ENCODE data around the gene PLA2G12B.
"Not testable (repeated sequence)": the region's sequence is repeated elsewhere in the genome, so short reads cannot be mapped to it uniquely, and the experiment has no call there.

The PLA2G12B gene

DNA sequence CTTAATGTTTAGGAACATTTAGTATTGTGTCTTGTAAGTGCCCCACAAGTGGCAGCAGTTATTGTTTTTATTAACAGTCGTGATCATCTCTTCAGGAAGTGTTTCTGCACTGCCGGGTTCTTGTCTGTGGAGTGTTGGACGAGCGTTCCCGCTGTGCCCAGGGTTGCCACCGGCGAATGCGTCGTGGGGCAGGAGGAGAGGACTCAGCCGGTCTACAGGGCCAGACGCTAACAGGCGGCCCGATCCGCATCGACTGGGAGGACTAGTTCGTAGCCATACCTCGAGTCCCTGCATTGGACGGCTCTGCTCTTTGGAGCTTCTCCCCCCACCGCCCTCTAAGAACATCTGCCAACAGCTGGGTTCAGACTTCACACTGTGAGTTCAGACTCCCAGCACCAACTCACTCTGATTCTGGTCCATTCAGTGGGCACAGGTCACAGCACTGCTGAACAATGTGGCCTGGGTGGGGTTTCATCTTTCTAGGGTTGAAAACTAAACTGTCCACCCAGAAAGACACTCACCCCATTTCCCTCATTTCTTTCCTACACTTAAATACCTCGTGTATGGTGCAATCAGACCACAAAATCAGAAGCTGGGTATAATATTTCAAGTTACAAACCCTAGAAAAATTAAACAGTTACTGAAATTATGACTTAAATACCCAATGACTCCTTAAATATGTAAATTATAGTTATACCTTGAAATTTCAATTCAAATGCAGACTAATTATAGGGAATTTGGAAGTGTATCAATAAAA, 22.2 kb downstream of the PLA2G12B start:
- DNase-seq: no peak

DNA sequence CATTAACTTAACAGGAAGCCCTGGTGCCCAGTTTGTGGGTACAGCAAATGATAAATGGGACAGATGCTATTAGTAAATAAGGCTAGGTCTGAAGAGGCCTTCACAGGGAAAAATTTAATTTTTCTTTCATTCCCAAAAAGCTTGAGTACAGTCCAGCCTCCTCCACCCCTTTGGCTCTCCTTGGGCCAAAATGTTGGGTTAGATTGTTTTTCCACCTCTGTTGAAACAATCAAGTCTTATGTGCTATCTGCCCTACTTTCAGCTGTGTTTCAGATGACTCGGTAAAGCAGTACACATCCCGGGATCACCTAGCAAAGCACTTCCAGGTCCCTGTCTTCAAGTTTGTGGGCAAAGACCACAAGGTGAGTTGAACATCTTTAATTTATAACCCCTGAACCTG, 24.3 kb downstream of the PLA2G12B start:
- no peak for DNase-seq

- DNase-seq: no peak
Observed at GRCh38 chr10:72928798-72929197, 25.8 kb downstream of the PLA2G12B start.

- no peak for DNase-seq
Observed at GRCh38 chr10:72927485-72927884, 27.1 kb downstream of the PLA2G12B start.

- DNase-seq: no peak
Observed at GRCh38 chr10:72925951-72926465, 28.6 kb downstream of the PLA2G12B start.

DNA sequence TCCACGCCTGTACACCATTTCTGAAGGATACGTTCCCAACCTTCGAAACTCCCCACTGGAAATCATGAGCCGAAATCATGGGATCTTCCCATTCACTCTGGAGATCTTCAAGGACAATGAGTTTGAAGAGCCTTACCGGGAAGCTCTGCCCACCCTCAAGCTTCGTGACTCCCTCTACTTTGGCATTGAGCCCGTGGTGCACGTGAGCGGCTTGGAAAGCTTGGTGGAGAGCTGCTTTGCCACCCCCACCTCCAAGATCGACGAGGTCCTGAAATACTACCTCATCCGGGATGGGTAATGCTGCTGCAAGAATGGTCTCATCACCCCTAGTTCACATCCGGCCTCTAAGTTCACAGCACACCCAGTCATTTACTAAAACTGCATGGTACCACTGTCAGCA, 30.3 kb downstream of the PLA2G12B start:
- no peak for DNase-seq

GRCh38 chr10:72921147-72921683, 33.4 kb downstream of the PLA2G12B start:
- not testable (repeated sequence) for DNase-seq

DNA sequence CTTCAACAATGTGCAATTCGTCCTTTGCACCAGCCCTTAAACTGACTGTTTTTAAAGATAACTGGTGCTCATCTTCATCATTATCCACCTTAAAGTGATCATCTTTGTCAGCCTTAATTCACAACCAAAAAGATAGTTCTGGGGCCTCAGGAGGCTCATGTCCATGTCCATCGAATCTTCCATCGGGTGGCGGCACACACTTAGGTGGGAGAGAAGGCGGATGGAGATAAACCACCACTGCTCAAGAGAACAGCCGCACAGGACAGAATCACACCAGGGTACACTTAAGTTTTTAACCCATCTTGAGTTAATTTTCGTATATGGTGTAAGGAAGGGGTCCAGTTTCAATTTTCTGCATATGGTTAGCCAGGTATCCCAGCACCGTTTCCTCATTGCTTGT, 36.3 kb downstream of the PLA2G12B start:
- DNase-seq: no peak

GRCh38 chr10:72917803-72918332, 36.7 kb downstream of the PLA2G12B start:
- DNase-seq: not testable (repeated sequence)

DNA sequence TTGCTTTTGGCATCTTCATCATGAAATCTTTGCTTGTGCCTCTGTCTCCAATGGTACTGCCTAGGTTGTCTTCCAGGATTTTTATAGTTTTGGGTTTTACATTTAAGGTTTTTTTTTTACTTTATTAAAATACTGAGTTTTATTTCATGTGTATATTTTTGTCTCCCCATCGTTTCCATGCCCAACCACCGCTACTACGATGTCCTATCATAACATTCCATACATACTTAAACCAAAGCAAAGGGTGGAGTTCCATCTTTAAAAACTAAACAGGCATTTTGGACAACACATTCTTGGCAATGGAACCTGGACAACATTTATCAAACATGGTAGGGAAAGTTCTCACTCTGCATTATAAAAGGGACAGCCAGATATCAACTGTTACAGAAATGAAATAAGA, 37.4 kb downstream of the PLA2G12B start:
- not testable (repeated sequence) for DNase-seq

GRCh38 chr10:72913287-72913686, 41.3 kb downstream of the PLA2G12B start:
- no peak for DNase-seq

DNA sequence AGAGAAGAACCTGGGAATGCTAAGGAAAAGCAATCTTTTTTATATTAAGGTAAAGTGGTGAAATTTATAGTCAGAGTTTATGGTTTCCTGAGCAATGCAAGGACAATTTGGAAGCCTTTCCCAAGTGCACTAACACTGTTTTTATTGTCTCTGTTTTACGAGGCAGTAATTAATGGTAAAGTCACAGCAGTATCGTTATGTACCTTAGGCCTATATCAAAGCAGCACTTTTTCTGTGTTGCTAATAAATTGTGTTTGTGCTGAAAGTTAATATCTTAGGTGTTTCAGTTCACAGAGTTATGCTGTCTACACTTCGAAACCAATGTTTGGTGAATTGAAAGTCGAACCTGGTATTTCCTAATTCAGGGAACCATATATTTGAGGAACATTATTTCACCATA, 41.9 kb downstream of the PLA2G12B start:
- no peak for DNase-seq

GRCh38 chr10:72911758-72912157, 42.8 kb downstream of the PLA2G12B start:
- no peak for DNase-seq

DNA sequence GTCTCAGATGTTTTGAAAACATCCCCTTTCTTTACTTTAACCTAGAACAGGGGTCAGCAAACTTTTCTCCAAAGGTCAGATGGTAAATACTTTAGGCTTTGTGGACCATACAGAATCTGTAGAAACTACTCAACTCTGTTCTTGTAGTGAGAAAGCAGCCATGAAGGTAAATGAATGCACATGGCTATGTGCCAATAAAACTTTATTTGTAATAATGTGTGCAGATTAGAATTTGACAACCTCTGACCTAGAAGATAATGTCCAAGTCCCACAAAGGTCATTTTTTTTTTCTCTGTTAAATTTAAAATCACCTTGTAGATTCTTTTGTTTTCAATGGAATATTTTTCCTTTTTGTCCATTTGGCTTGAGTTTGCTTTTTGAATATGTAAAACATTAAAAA, 43.9 kb downstream of the PLA2G12B start:
- DNase-seq: no peak

DNA sequence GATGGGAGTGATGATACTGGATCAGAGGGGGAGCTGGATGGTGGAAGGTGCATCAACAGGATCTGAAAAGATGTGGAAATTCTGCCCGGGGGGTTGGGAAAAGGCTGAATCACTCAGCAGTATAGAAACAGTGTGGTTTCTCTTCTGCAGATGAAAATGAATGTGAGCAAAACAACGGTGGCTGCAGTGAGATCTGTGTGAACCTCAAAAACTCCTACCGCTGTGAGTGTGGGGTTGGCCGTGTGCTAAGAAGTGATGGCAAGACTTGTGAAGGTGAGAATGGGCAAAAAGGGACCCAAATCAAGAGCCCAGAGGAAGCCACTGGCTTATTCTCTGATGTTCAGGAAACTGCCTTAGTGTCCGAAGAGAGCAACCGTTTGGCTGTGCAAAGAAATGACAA, 48.2 kb downstream of the PLA2G12B start:
- no peak for DNase-seq

DNA sequence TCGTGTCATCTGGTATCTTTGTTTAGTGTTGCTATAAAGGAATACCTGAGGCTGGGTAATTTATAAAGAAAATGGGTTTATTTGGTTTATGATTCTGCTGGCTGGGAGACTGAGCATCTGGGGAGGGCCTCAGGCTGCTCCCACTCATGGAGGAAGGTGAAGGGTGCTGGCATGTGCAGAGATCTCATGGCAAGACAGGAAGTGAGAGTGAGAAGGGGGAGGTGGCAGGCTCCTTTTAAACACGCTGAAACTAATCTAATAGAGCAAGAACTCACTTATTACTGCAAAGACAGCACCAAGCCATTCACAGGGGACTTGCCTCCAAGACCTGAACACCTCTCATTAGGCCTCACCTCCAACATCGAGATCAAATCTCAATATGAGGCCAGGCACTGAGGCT, 49.8 kb downstream of the PLA2G12B start:
- no peak for DNase-seq

DNA sequence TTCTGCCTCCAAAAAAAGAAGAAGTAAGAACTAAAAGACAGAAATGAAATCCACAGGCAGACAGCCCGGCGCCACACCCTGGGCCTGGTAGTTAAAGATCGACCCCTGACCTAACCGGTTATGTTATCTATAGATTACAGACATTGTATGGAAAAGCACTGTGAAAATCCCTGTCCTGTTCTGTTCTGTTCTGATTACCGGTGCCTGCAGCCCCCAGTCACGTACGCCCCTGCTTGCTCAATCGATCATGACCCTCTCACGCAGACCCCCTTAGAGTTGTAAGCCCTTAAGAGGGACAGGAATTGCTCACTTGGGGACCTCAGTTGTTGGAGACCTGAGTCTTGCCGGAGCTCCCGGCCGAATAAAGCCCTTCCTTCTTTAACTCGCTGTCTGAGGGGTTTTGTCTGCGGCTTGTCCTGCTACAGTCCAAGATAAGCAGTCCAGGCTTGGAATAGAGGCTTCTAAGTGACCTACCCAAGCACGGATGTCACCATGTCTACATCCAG, 50.6 kb downstream of the PLA2G12B start:
- DNase-seq: not testable (repeated sequence)

DNA sequence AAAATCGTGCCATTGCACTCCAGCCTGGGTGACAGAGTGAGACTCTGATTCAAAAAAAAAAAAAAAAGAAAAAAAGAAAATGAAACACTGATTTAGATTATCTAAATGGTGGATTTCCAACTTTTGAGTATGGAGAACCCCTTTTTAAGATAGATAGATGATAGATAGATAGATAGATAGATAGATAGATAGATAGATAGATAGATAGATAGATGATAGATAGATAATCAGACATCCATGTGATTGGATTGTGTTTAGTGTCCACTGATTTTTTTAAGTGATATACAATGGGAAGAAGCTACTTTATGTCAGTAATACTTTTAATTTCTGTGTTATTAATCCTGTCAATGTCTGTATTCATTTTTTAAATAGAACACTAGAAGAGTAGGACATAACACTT, 55.1 kb downstream of the PLA2G12B start:
- no peak for DNase-seq

- DNase-seq: no peak
Observed at GRCh38 chr10:72898616-72899015, 56.0 kb downstream of the PLA2G12B start.

GRCh38 chr10:72895236-72895850, 59.3 kb downstream of the PLA2G12B start:
- no peak for DNase-seq

DNA sequence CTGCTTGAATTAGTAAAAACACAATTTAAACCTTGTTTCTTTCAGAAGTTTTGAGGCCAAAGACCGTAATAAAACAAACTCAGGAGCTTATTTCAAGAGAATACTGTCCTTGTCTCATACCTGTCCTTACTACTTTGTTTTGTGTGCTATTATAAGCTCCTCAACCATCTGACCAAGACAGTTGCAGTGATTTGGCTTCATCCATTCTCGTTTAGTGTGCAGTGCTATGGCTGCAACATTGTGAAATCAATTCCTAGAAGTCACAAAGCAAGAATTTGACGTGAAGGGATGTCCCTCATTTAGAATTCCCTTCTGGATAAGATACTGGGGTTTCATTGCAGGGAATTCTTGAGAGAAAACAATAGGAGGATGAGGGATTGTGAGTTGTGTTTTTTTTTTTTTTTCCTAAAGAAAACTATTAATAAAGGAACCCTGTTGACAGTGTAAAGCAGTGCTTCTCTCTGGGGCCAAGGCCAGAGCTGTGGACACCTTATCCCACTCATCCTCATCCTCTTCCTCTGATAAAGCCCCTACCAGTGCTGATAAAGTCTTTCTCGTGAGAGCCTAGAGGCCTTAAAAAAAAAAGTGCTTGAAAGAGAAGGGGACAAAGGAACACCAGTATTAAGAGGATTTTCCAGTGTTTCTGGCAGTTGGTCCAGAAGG, 61.3 kb downstream of the PLA2G12B start, which contains the start of gene OIT3:
Gene OIT3, plus strand, starts transcription at position 604 of the 663 bp plus-strand sequence. CDS start 60 bp downstream, outside the sequence.
- no peak for DNase-seq

- no peak for DNase-seq
Observed at GRCh38 chr10:72890086-72890485, 64.5 kb downstream of the PLA2G12B start.

- DNase-seq: no peak
Observed at GRCh38 chr10:72889391-72889831, 65.2 kb downstream of the PLA2G12B start.
